Activated T-helper 1 cell treated with anti-CD3 and anti-CD28 coated beads, Interleukin-12 subunit alpha, Interleukin-12 subunit beta, Interleukin-2, Interleukin-4 antibody, amounts not matched to agents 30 ng/mL and 10 ng/mL and 1 ng/mL, durations not matched to agents 14 hours and 24 hours and 36 hours (primary cell): ENCODE results near the gene FMO2. TPM values are rescaled to one million over a fixed set of nuclear protein-coding genes. Genes with fewer than 3 reads are reported as not detected.
A peak's percentile ranks its signal among the peaks of the same experiment; 100 is the strongest.

Experiments
- DNase-seq: peaks from one replicate; pipeline ENCODE4 v3.0.0; 2021; ENCODE audit warnings: low spot score
- H3K27ac Mint-ChIP-seq: one replicate; pipeline ENCODE4 v1.8.0; 2021; ENCODE audit warnings: mild to moderate bottlenecking, mixed read lengths
- H3K27me3 Mint-ChIP-seq: one replicate; pipeline ENCODE4 v1.8.0; 2022; ENCODE audit warnings: mild to moderate bottlenecking, moderate library complexity, mixed read lengths; ENCODE audit not compliant: insufficient read depth
- H3K36me3 Mint-ChIP-seq: one replicate; pipeline ENCODE4 v1.8.0; 2021; ENCODE audit warnings: low read depth, mixed read lengths
- H3K4me1 Mint-ChIP-seq: one replicate; pipeline ENCODE4 v1.8.0; 2021; ENCODE audit warnings: low read depth, mixed read lengths
- H3K4me3 Mint-ChIP-seq: one replicate; pipeline ENCODE4 v1.8.0; 2021; ENCODE audit warnings: mild to moderate bottlenecking, moderate library complexity, mixed read lengths
- H3K9me3 Mint-ChIP-seq: one replicate; pipeline ENCODE4 v1.8.0; 2021; ENCODE audit warnings: mixed read lengths
- intact Hi-C: fragments of 100-400 bp; cut with micrococcal nuclease; formaldehyde crosslinking; loops from one replicate; pipeline ENCODE4 v1.15.1; 2024
- total RNA-seq: library from RNA; stranded (reverse); gene quantifications from 2 replicates; pipeline ENCODE4 v1.2.3, GENCODE V29; 2022

FMO2 gene
- total RNA-seq, result not detected in 2 replicates

GRCh38 chr1:171185091-171185490, at the start of gene FMO2:
FMO2 (plus strand) TSS chr1:171185300; CDS start chr1:171185714, 414 bp downstream.
- no peak for DNase-seq
- Mint-ChIP-seq H3K4me1 (no peaks in the 10 kb centered on the region), H3K36me3 (no peaks in the 10 kb centered on the region), H3K4me3 (no peak within 1 kb of the TSS), H3K9me3 (no peaks in the 10 kb centered on the region), H3K27me3 (peaks cover 14% of the 10 kb centered on the region), H3K27ac (no peak within 1 kb of the TSS)
- intact Hi-C loops, result loop anchor here (5.0 kb wide), 1 partner anchor 218 kb away; no protein-coding TSS in a partner anchor

GRCh38 chr1:171137580-171137979, 47.5 kb upstream of the FMO2 start:
- Mint-ChIP-seq H3K27me3 (peaks cover under 1% of the 10 kb centered on the region), H3K4me1 (no peaks in the 10 kb centered on the region), H3K36me3 (no peaks in the 10 kb centered on the region), H3K4me3 (no peak overlapping the region), H3K9me3 (no peaks in the 10 kb centered on the region), H3K27ac (no peak overlapping the region)
- DNase-seq, result no peak
- intact Hi-C loops, result no loop called here

GRCh38 chr1:171138980-171139379, 46.1 kb upstream of the FMO2 start:
- no peaks in the 10 kb centered on the region for H3K4me1 Mint-ChIP-seq
- no peaks in the 10 kb centered on the region for H3K9me3 Mint-ChIP-seq
- no peak overlapping the region for H3K27ac Mint-ChIP-seq
- DNase-seq, result no peak
- peaks cover 2% of the 10 kb centered on the region for H3K27me3 Mint-ChIP-seq
- no peak overlapping the region for H3K4me3 Mint-ChIP-seq
- no peaks in the 10 kb centered on the region for H3K36me3 Mint-ChIP-seq
- intact Hi-C loops, result no loop called here

DNA sequence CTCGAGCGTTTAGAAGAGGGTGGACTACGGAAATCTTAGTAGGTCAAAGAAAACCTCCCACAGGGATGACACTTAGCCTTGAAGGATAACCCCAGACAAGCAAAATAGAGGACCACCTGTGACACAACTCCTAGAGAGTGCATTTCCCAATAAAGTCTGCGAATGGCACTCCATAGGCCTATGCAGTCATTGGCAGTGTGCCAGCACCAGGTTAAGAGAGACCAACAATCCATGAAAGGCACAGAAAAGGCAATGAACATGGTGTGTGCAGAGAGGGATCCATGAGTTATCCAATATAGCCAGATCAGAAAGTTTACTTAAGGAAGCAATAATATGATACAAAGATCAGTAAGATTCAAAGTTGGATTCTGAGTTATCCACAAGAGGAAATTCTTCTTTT, 45.2 kb upstream of the FMO2 start:
- Mint-ChIP-seq H3K4me1 (no peaks in the 10 kb centered on the region), H3K4me3 (no peak overlapping the region), H3K36me3 (no peaks in the 10 kb centered on the region), H3K27me3 (peaks cover 2% of the 10 kb centered on the region), H3K9me3 (no peaks in the 10 kb centered on the region), H3K27ac (no peak overlapping the region)
- DNase-seq, result no peak
- intact Hi-C loops, result no loop called here

- Mint-ChIP-seq H3K4me1 (no peaks in the 10 kb centered on the region), H3K27ac (no peak overlapping the region), H3K36me3 (no peaks in the 10 kb centered on the region), H3K4me3 (no peak overlapping the region), H3K27me3 (peaks cover 2% of the 10 kb centered on the region), H3K9me3 (no peaks in the 10 kb centered on the region)
- DNase-seq, result no peak
- intact Hi-C loops, result no loop called here
These were observed 44.7 kb upstream of the FMO2 start for GRCh38 chr1:171140401-171140800.

DNA sequence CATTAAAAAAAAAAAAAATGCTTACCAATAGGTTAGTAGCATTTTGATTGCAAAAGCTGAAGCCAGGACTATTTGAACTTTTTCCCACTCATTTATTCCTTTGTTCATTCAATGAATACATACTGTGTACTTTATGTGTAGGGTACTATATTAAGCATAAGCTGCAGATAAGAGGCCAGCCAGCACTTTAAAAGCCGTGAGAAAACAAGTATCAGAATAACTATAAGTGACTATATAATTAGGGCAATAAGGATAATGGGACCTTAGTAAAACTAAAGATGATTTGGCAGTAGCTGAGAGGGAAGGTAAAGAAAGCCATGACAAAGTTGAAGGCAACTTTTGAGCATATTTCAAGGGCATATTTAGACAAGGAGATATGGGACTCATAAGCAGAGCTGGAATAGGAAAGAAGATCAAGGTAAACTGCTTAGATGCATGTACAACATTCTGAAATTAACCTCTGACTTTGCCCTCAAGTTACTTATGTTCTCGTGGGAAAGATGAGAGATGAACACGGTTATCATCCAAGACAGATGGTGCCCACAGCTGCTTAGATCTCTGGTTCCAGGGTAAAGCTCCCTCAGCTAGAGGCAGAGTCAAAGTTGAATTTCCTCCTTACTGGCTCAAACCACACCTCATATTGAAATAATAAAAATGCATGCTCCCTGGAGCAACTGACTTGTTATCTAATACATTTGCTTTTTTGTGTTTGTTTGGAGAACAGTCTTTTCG, 44.0 kb upstream of the FMO2 start:
- H3K4me1 Mint-ChIP-seq, result no peaks in the 10 kb centered on the region
- no peak overlapping the region for H3K27ac Mint-ChIP-seq
- H3K27me3 Mint-ChIP-seq, result peaks cover 2% of the 10 kb centered on the region
- H3K9me3 Mint-ChIP-seq, result no peaks in the 10 kb centered on the region
- no peaks in the 10 kb centered on the region for H3K36me3 Mint-ChIP-seq
- no peak for DNase-seq
- H3K4me3 Mint-ChIP-seq, result no peak overlapping the region
- intact Hi-C loops, result no loop called here

DNA sequence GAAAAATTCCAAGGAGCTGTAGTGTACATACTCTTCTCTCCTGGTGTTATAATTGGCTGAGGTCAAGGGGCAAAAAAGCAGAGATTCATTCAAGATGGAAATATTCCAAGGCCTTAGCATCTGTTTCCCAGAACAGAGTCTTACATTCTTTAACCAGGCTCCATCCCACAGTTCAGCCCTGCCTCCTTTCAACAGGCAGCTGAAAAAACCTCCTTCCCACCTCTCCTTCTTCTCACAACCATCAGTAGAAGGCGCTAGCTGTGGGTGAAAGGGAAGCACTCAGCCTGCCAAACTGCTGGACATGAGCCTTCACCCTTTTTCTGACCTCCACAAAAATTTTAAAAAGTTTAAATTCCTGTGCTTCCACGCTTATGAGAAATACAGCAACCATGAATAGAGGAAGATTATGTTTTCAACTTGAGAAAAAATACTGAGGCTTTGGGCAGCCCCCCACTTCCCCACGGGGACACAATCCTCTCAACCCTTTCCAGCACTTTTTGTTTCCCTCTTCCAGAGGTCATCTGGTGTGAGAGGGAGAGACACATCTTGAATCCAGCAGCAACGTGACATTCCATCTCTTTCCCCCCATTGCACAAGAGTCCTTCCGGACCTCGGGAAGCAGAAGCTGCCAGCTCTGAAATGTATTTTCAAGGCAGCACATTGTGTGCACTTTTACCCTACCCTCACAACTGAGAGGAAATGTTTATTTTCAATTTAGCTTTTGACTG, 43.2 kb upstream of the FMO2 start:
- no peaks in the 10 kb centered on the region for H3K36me3 Mint-ChIP-seq
- H3K9me3 Mint-ChIP-seq, result no peaks in the 10 kb centered on the region
- no peak for DNase-seq
- no peaks in the 10 kb centered on the region for H3K4me1 Mint-ChIP-seq
- H3K27me3 Mint-ChIP-seq, result peaks cover 2% of the 10 kb centered on the region
- intact Hi-C loops, result no loop called here
- H3K4me3 Mint-ChIP-seq, result no peak overlapping the region
- H3K27ac Mint-ChIP-seq, result no peak overlapping the region

DNA sequence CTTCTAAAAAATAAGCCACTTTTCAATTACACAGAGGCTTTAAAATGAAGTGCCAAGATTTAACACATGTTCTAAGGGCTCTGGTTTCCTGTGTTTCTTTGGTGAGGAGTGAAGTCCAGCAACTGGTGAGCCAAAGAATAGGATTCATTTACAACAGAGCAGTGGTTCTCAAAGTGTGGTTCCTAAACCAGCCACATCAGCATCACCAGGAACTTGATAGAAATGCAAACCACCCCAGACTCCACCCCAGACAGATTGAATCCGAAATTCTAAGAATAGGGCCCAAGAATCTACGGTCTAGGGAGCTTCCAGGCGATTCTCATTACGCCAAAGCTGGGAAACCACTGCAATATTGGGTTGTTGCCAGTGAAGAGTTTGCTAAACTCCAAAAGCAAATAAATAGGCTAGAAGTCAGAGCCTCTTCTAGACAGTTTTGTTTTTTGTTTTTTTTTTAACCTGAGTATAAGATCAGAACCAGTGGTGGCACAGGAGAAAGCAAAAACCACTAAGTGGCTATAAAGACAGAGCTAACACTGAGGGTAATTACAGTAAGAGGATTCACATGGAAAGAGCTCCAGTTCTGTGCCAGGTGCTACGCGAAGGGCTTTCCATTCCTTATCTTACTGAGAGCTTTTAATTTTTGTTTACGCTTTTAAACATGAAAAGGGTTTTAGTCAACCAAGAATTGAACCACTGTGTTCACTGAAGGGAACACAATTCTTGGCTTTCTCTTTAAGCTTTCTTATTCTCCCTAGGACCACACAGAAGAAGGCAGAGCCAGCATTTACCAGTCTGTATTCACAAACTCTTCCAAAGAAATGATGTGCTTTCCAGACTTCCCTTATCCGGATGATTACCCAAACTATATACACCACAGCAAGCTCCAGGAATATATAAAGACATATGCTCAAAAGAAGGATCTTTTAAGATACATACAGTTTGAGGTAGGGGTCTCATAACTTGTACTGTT, 42.4 kb upstream of the FMO2 start:
- Mint-ChIP-seq H3K27me3 (peaks cover 2% of the 10 kb centered on the region), H3K36me3 (no peaks in the 10 kb centered on the region), H3K9me3 (no peaks in the 10 kb centered on the region), H3K4me1 (no peaks in the 10 kb centered on the region), H3K27ac (no peak overlapping the region), H3K4me3 (no peak overlapping the region)
- intact Hi-C loops, result no loop called here
- no peak for DNase-seq

GRCh38 chr1:171150156-171150555, 34.9 kb upstream of the FMO2 start:
- Mint-ChIP-seq H3K9me3 (no peaks in the 10 kb centered on the region), H3K36me3 (no peaks in the 10 kb centered on the region), H3K4me1 (no peaks in the 10 kb centered on the region), H3K27me3 (no peaks in the 10 kb centered on the region), H3K4me3 (no peak overlapping the region), H3K27ac (peak overlapping the region; percentile 23)
- intact Hi-C loops, result no loop called here
- no peak for DNase-seq

DNA sequence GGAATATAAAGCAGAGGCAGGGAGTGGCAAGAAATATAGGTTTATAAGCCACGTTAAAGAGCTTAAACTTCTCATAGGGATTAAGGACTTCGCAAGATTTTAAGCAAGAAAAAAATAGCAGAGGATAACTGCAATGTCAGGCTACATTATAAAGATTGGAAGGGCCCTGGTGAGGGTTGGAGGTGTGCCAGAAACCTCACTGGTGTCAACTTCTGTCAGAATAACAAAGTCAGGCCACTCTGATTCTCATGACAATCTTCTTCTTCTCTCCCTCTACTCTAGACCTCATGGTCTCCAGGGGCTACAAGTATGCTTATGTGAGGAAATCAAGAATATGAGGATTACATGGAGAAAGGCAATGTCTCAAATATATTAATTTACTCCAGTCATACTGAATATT, 32.6 kb upstream of the FMO2 start:
- no peak for DNase-seq
- intact Hi-C loops, result no loop called here
- Mint-ChIP-seq H3K4me1 (no peaks in the 10 kb centered on the region), H3K4me3 (no peak overlapping the region), H3K36me3 (no peaks in the 10 kb centered on the region), H3K27me3 (no peaks in the 10 kb centered on the region), H3K27ac (no peak overlapping the region), H3K9me3 (no peaks in the 10 kb centered on the region)

DNA sequence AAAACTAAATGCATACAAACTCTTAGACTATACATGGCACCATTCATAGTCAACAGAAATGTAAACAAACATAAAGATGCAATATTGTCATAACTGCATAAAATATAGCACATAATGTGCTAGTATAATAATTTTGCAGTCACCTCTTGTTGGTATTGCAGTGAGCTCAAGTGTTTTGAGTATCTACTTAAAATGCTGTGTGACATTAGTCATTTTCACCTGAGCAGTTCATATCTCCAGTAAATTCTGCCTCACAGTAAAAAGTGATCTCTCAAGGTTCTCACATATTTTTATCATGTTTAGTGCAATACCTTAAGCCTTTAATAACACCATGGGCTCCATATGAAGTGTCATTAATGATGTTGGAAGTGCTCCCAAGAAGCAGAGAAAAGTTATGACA, 29.6 kb upstream of the FMO2 start:
- intact Hi-C loops, result no loop called here
- Mint-ChIP-seq H3K27me3 (no peaks in the 10 kb centered on the region), H3K4me1 (no peaks in the 10 kb centered on the region), H3K36me3 (no peaks in the 10 kb centered on the region), H3K4me3 (no peak overlapping the region), H3K27ac (no peak overlapping the region), H3K9me3 (no peaks in the 10 kb centered on the region)
- DNase-seq, result no peak

DNA sequence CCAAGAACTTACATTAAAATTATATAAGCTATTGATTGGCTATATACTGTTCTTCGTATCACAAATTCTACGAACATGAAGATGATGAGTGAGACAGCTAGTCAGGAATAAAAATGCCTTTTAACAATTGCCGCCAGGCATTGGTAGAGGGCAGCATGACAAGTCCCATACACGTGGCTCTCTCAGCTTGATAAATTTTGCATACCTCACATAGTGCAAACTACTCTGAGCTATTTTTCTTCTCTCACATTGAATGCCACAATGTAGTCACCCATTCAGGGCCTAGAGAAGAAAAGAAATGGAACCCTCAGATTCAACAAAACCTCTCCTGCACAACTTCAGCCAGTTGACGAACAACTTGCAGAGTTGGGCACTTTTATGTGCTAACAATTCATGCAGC, 27.0 kb upstream of the FMO2 start:
- H3K27ac Mint-ChIP-seq, result no peak overlapping the region
- no peak overlapping the region for H3K4me3 Mint-ChIP-seq
- no peak for DNase-seq
- H3K9me3 Mint-ChIP-seq, result no peaks in the 10 kb centered on the region
- H3K36me3 Mint-ChIP-seq, result no peaks in the 10 kb centered on the region
- H3K4me1 Mint-ChIP-seq, result no peaks in the 10 kb centered on the region
- no peaks in the 10 kb centered on the region for H3K27me3 Mint-ChIP-seq
- intact Hi-C loops, result no loop called here

DNA sequence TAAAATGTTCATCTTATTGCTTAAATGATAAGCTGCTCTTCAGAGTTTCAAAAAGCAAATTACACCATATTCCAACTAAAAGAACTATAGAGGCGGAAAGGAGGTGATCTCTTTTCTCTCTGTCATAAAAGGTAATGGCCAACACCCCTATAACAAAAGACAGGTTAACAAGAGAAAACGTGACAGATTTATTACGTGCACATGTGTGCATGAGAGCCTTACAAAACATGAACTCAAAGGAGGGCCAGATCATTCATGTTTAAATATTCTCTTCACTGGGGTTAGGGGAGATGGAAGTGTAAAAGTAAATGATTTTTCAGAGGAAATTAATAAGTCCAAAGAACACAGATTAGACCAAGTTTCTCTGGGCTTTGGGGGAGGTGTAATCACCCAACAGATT, 26.5 kb upstream of the FMO2 start:
- Mint-ChIP-seq H3K27ac (no peak overlapping the region), H3K4me1 (no peaks in the 10 kb centered on the region), H3K4me3 (no peak overlapping the region), H3K9me3 (no peaks in the 10 kb centered on the region), H3K27me3 (peaks cover under 1% of the 10 kb centered on the region), H3K36me3 (no peaks in the 10 kb centered on the region)
- no peak for DNase-seq
- intact Hi-C loops, result no loop called here
